PC-9 (cell line): ENCODE measurements around the gene BEX4.

Experiments
- EZH2 ChIP-seq: fragments of 200-600 bp; sonication (generic); IDR thresholded peaks from 2 replicates; pipeline ENCODE4 v1.8.0; 2017; ENCODE audit warnings: antibody characterized with exemption, low read depth
- TF ChIP-seq, protein P1 (sequence below): fragments of 200-600 bp; sonication (generic); conservative IDR thresholded peaks from 2 replicates; pipeline ENCODE4 v1.6.1; 2017; ENCODE audit warnings: mixed run types, antibody characterized with exemption, mild to moderate bottlenecking, moderate library complexity

DNA sequence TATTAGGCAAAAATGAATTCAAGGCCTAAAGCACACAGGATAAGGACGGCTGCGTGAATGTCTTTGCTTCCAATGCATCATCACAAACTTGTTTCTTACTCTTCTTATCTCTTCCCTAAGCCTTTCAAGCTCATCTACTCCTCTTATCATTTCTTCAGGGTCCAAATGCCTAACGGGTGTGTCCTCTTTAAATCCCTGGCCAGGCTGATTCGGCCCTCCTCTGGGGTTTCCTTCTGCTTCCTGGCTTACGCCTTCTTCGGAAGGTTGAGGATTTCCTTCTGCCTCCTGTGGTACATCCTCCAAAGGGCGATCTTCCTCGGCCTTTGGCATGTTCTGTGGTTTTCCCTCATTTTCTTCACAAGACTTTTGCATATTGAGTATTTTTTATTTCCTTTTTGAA, 38.7 kb downstream of the BEX4 start:
- TF ChIP-seq, protein P1, sequence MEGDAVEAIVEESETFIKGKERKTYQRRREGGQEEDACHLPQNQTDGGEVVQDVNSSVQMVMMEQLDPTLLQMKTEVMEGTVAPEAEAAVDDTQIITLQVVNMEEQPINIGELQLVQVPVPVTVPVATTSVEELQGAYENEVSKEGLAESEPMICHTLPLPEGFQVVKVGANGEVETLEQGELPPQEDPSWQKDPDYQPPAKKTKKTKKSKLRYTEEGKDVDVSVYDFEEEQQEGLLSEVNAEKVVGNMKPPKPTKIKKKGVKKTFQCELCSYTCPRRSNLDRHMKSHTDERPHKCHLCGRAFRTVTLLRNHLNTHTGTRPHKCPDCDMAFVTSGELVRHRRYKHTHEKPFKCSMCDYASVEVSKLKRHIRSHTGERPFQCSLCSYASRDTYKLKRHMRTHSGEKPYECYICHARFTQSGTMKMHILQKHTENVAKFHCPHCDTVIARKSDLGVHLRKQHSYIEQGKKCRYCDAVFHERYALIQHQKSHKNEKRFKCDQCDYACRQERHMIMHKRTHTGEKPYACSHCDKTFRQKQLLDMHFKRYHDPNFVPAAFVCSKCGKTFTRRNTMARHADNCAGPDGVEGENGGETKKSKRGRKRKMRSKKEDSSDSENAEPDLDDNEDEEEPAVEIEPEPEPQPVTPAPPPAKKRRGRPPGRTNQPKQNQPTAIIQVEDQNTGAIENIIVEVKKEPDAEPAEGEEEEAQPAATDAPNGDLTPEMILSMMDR: no peak
- no peak for TF ChIP-seq EZH2
